SK-N-SH (cell line): Measurements from ENCODE around the gene C11orf52. TPM values are rescaled to one million over a fixed set of nuclear protein-coding genes. Genes with fewer than 3 reads are reported as not detected.
A peak's percentile ranks its signal among the peaks of the same experiment; 100 is the strongest.

ENCODE experiments used
- CTCF ChIA-PET: fragments of 300-600, 350-600 bp; formaldehyde crosslinking; extraction: SDS; loops from one replicate; lab custom pipeline; 2021; lab: Yijun Ruan, JAX
- POLR2A ChIA-PET: fragments of 350-600 bp; sonication (Branson Sonifier 250); formaldehyde crosslinking; extraction: SDS; loops from one replicate; lab custom pipeline; 2020; ENCODE audit warnings: antibody characterized with exemption, inconsistent platforms; lab: Yijun Ruan, JAX
- DNase-seq: peaks from one replicate; pipeline ENCODE4 v3.0.0; 2012
- H2AFZ ChIP-seq: fragments of 200-600 bp; sonication (generic); 2 replicates; pipeline ENCODE4 v1.8.1; 2016; ENCODE audit warnings: antibody characterized with exemption, mild to moderate bottlenecking, low read depth
- H3F3A ChIP-seq: fragments of 200-600 bp; sonication (generic); replicated peaks from 2 replicates; pipeline ENCODE3; 2016; ENCODE audit warnings: antibody characterized with exemption, mild to moderate bottlenecking; ENCODE audit not compliant: insufficient read depth
- H3K27ac ChIP-seq, 2 experiments: fragments of 200-500 bp in 1 of 2; fragments of 200-600 bp in 1 of 2; sonication (Bioruptor generic) in 1 of 2; sonication (generic), shearing (Covaris generic) in 1 of 2; 2 replicates each; pipeline versions ENCODE4 v1.5.1 to v1.6.1; 2014 to 2016; ENCODE audit warnings: low read depth in 2 of 2, inconsistent platforms in 1 of 2, low read length in 1 of 2, mild to moderate bottlenecking in 1 of 2, mixed read lengths in 1 of 2
- H3K27me3 ChIP-seq: fragments of 200-600 bp; sonication (generic), shearing (Covaris generic); 2 replicates; pipeline ENCODE4 v1.6.1; 2016; ENCODE audit warnings: mixed run types; ENCODE audit not compliant: insufficient read depth
- H3K36me3 ChIP-seq, 2 experiments: fragments of 200-500 bp in 1 of 2; fragments of 200-600 bp in 1 of 2; sonication (Bioruptor generic) in 1 of 2; sonication (generic) in 1 of 2; replicated peaks in 1 of 2; 2 replicates each; pipeline versions ENCODE3 to v1.5.1; 2014 to 2016; ENCODE audit warnings: low read length in 1 of 2, mild to moderate bottlenecking in 1 of 2; ENCODE audit not compliant: insufficient read depth in 2 of 2, control insufficient read depth in 1 of 2
- H3K4me1 ChIP-seq, 2 experiments: fragments of 200-500 bp in 1 of 2; fragments of 200-600 bp in 1 of 2; sonication (Bioruptor generic) in 1 of 2; sonication (generic), shearing (Covaris generic) in 1 of 2; 2 replicates each; pipeline versions ENCODE4 v1.5.1 to v1.6.1; 2014 to 2016; ENCODE audit warnings: low read depth in 1 of 2, low read length in 1 of 2, mixed run types in 1 of 2; ENCODE audit not compliant: insufficient read depth in 2 of 2, control insufficient read depth in 1 of 2
- H3K4me2 ChIP-seq: fragments of 200-600 bp; sonication (generic), shearing (Covaris generic); 2 replicates; pipeline ENCODE4 v1.6.1; 2017; ENCODE audit warnings: mixed run types
- H3K4me3 ChIP-seq, 2 experiments: fragments of 200-500 bp in 1 of 2; fragments of 200-600 bp in 1 of 2; sonication (Bioruptor generic) in 1 of 2; sonication (generic), shearing (Covaris generic) in 1 of 2; 2 replicates each; pipeline versions ENCODE4 v1.5.1 to v1.8.1; 2014 to 2016; ENCODE audit warnings: low read depth in 2 of 2, inconsistent platforms in 1 of 2, low read length in 1 of 2, mild to moderate bottlenecking in 1 of 2, mixed read lengths in 1 of 2, moderate library complexity in 1 of 2
- H3K79me2 ChIP-seq: fragments of 200-600 bp; sonication (generic); 2 replicates; pipeline ENCODE4 v1.8.1; 2017; ENCODE audit warnings: mild to moderate bottlenecking; ENCODE audit not compliant: insufficient read depth
- H3K9ac ChIP-seq: fragments of 200-600 bp; sonication (generic); 2 replicates; pipeline ENCODE4 v1.6.1; 2017; ENCODE audit warnings: mixed run types
- H3K9me2 ChIP-seq: fragments of 200-600 bp; sonication (generic); 2 replicates; pipeline ENCODE4 v1.6.1; 2017; ENCODE audit warnings: mixed run types
- H3K9me3 ChIP-seq: fragments of 200-600 bp; sonication (generic); 2 replicates; pipeline ENCODE4 v1.6.1; 2017; ENCODE audit warnings: mixed run types, mild to moderate bottlenecking, moderate library complexity
- H4K20me1 ChIP-seq: fragments of 200-600 bp; sonication (generic); 2 replicates; pipeline ENCODE4 v1.6.1; 2017; ENCODE audit warnings: mild to moderate bottlenecking, mixed run types; ENCODE audit not compliant: insufficient read depth
- EP300 ChIP-seq, 2 experiments: IDR thresholded peaks; 2 replicates each; pipeline versions ENCODE4 v1.4.0 to v1.6.1; 2012; ENCODE audit warnings: borderline replicate concordance in 1 of 2, low read depth in 1 of 2, low read length in 1 of 2
- EZH2phosphoT487 ChIP-seq: fragments of 200-600 bp; sonication (generic); IDR thresholded peaks from 2 replicates; pipeline ENCODE4 v1.6.1; 2017; ENCODE audit warnings: low read depth, mixed run types, mild to moderate bottlenecking, antibody characterized with exemption, moderate library complexity, borderline replicate concordance
- FOSL2 ChIP-seq: IDR thresholded peaks from 2 replicates; pipeline ENCODE4 v1.4.0; 2012; ENCODE audit warnings: low read depth, mild to moderate bottlenecking, moderate library complexity, borderline replicate concordance
- FOXJ3 ChIP-seq: sonication (generic); formaldehyde crosslinking; IDR thresholded peaks from 2 replicates; pipeline ENCODE4 v1.5.1; 2020; ENCODE audit warnings: mild to moderate bottlenecking, missing genetic modification reagents
- GABPA ChIP-seq: IDR thresholded peaks from 2 replicates; pipeline ENCODE4 v1.4.0; 2012; ENCODE audit warnings: low read depth, mild to moderate bottlenecking
- GATA2 ChIP-seq: sonication (generic); formaldehyde crosslinking; IDR thresholded peaks from 2 replicates; pipeline ENCODE4 v1.5.0; 2020; ENCODE audit warnings: mild to moderate bottlenecking, missing genetic modification reagents
- MAX ChIP-seq: IDR thresholded peaks from 2 replicates; pipeline ENCODE4 v1.4.0; 2012; ENCODE audit warnings: low read depth
- MEF2A ChIP-seq: IDR thresholded peaks from 2 replicates; pipeline ENCODE4 v1.4.0; 2012; ENCODE audit warnings: low read depth, borderline replicate concordance
- MXI1 ChIP-seq: IDR thresholded peaks from 2 replicates; pipeline ENCODE4 v1.6.1; 2012; ENCODE audit warnings: mild to moderate bottlenecking, low read depth, low read length, improper control_type of control experiment
- NRF1 ChIP-seq: IDR thresholded peaks from 2 replicates; pipeline ENCODE4 v1.6.1; 2012; ENCODE audit warnings: low read depth, mild to moderate bottlenecking, low read length
- RAD21 ChIP-seq: IDR thresholded peaks from 2 replicates; pipeline ENCODE4 v1.6.1; 2012; ENCODE audit warnings: mild to moderate bottlenecking, low read length
- SIN3A ChIP-seq: IDR thresholded peaks from 2 replicates; pipeline ENCODE4 v1.6.1; 2012; ENCODE audit warnings: low read depth, mild to moderate bottlenecking, low read length, moderate library complexity, borderline replicate concordance
- SMC3 ChIP-seq: IDR thresholded peaks from 2 replicates; pipeline ENCODE4 v1.6.1; 2012; ENCODE audit warnings: low read depth, low read length, improper control_type of control experiment
- TEAD4 ChIP-seq: IDR thresholded peaks from 2 replicates; pipeline ENCODE4 v1.4.0; 2012; ENCODE audit warnings: mild to moderate bottlenecking, borderline replicate concordance; ENCODE audit not compliant: insufficient read depth
- USF1 ChIP-seq: IDR thresholded peaks from 2 replicates; pipeline ENCODE4 v1.4.0; 2012; ENCODE audit warnings: low read depth, borderline replicate concordance
- YY1 ChIP-seq: IDR thresholded peaks from 2 replicates; pipeline ENCODE4 v1.4.0; 2012; ENCODE audit warnings: low read depth, mild to moderate bottlenecking
- polyA plus RNA-seq, 3 experiments: library from polyadenylated mRNA; depleted of rRNA; stranded (reverse); fragments of >200 nt; gene quantifications; 2 replicates each; pipeline ENCODE4 v1.2.3, GENCODE V29; 2012
- TF ChIP-seq, protein P1 (sequence below): fragments of 150-350 bp; IDR thresholded peaks from 2 replicates; pipeline ENCODE4 v1.6.1; 2016; ENCODE audit warnings: mild to moderate bottlenecking, low read depth, low read length
- TF ChIP-seq, protein P2 (sequence below): IDR thresholded peaks from 2 replicates; pipeline ENCODE4 v1.4.0; 2012; ENCODE audit warnings: low read depth, borderline replicate concordance
- TF ChIP-seq, protein P3 (sequence below): IDR thresholded peaks from 2 replicates; pipeline ENCODE4 v1.6.1; 2012; ENCODE audit warnings: mild to moderate bottlenecking, low read depth, low read length, moderate library complexity
- TF ChIP-seq, protein P4 (sequence below): IDR thresholded peaks from 2 replicates; pipeline ENCODE4; 2012

Gene C11orf52
- polyA plus RNA-seq, 1 of the 3 experiments (the other 2 are of a cell fraction) = not detected

GRCh38 chr11:111923351-111923788, 4.7 kb downstream of the C11orf52 start (continued):
- TF ChIP-seq, protein P1, sequence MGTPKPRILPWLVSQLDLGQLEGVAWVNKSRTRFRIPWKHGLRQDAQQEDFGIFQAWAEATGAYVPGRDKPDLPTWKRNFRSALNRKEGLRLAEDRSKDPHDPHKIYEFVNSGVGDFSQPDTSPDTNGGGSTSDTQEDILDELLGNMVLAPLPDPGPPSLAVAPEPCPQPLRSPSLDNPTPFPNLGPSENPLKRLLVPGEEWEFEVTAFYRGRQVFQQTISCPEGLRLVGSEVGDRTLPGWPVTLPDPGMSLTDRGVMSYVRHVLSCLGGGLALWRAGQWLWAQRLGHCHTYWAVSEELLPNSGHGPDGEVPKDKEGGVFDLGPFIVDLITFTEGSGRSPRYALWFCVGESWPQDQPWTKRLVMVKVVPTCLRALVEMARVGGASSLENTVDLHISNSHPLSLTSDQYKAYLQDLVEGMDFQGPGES = no peak
- TF ChIP-seq NRF1 (no peak), GATA2 (no peak), SIN3A (no peak), RAD21 (no peak), USF1 (no peak), MAX (no peak), MEF2A (no peak)
- TF ChIP-seq, protein P2, sequence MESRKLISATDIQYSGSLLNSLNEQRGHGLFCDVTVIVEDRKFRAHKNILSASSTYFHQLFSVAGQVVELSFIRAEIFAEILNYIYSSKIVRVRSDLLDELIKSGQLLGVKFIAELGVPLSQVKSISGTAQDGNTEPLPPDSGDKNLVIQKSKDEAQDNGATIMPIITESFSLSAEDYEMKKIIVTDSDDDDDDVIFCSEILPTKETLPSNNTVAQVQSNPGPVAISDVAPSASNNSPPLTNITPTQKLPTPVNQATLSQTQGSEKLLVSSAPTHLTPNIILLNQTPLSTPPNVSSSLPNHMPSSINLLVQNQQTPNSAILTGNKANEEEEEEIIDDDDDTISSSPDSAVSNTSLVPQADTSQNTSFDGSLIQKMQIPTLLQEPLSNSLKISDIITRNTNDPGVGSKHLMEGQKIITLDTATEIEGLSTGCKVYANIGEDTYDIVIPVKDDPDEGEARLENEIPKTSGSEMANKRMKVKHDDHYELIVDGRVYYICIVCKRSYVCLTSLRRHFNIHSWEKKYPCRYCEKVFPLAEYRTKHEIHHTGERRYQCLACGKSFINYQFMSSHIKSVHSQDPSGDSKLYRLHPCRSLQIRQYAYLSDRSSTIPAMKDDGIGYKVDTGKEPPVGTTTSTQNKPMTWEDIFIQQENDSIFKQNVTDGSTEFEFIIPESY = no peak

- H3K27me3 ChIP-seq = no peaks in the 10 kb centered on the region
- H3F3A ChIP-seq = peaks cover 21% of the 10 kb centered on the region
- 0 out of 2 replicates have a peak overlapping the region, but pooled peaks have one; percentile 30 for H3K9ac ChIP-seq
- no peaks in the 10 kb centered on the region for H3K79me2 ChIP-seq
- no peak overlapping the region for H3K4me2 ChIP-seq
- DNase-seq = no peak
- H3K36me3 ChIP-seq = no peaks in the 10 kb centered on the region
- peak overlapping the region; percentile 68 for H2AFZ ChIP-seq
- ChIA-PET POLR2A (no interaction called here), CTCF (interaction anchor here (0.5 to 1.3 kb wide), 2 partner anchors 63 to 251 kb away, joined by 3 read pairs; partner anchors contain the start of gene BCO2)
- H4K20me1 ChIP-seq = no peaks in the 10 kb centered on the region
- peaks cover 7 to 31% of the 10 kb centered on the region in 2 experiments for H3K4me1 ChIP-seq
- peak overlapping the region in 1 of 2 experiments; percentile 66; a peak in 2 of 4 replicates for H3K27ac ChIP-seq
- no peaks in the 10 kb centered on the region for H3K9me3 ChIP-seq
- H3K4me3 ChIP-seq = no peak overlapping the region
- H3K9me2 ChIP-seq = no peaks in the 10 kb centered on the region
- TF ChIP-seq GATA2 (no peak), MXI1 (no peak), RAD21 (no peak), SMC3 (no peak), EZH2phosphoT487 (no peak), FOXJ3 (CRISPR knock-in tag) (no peak), FOSL2 (no peak), TEAD4 (no peak), EP300 (IDR thresholded peaks at IDR 0.05; ENCODE audit: borderline replicate concordance in 1 of 2, low read depth in 1 of 2, low read length in 1 of 2) (no peak), MEF2A (no peak), MAX (no peak), GABPA (no peak), YY1 (no peak), USF1 (no peak)
- TF ChIP-seq, protein P3, sequence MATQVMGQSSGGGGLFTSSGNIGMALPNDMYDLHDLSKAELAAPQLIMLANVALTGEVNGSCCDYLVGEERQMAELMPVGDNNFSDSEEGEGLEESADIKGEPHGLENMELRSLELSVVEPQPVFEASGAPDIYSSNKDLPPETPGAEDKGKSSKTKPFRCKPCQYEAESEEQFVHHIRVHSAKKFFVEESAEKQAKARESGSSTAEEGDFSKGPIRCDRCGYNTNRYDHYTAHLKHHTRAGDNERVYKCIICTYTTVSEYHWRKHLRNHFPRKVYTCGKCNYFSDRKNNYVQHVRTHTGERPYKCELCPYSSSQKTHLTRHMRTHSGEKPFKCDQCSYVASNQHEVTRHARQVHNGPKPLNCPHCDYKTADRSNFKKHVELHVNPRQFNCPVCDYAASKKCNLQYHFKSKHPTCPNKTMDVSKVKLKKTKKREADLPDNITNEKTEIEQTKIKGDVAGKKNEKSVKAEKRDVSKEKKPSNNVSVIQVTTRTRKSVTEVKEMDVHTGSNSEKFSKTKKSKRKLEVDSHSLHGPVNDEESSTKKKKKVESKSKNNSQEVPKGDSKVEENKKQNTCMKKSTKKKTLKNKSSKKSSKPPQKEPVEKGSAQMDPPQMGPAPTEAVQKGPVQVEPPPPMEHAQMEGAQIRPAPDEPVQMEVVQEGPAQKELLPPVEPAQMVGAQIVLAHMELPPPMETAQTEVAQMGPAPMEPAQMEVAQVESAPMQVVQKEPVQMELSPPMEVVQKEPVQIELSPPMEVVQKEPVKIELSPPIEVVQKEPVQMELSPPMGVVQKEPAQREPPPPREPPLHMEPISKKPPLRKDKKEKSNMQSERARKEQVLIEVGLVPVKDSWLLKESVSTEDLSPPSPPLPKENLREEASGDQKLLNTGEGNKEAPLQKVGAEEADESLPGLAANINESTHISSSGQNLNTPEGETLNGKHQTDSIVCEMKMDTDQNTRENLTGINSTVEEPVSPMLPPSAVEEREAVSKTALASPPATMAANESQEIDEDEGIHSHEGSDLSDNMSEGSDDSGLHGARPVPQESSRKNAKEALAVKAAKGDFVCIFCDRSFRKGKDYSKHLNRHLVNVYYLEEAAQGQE = no peak
- TF ChIP-seq, protein P4, sequence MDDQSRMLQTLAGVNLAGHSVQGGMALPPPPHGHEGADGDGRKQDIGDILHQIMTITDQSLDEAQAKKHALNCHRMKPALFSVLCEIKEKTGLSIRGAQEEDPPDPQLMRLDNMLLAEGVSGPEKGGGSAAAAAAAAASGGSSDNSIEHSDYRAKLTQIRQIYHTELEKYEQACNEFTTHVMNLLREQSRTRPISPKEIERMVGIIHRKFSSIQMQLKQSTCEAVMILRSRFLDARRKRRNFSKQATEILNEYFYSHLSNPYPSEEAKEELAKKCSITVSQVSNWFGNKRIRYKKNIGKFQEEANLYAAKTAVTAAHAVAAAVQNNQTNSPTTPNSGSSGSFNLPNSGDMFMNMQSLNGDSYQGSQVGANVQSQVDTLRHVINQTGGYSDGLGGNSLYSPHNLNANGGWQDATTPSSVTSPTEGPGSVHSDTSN = no peak
These were observed 5.2 kb downstream of the C11orf52 start for GRCh38 chr11:111923951-111924350.
